Ishikawa (cell line): ENCODE measurements around the gene ITPR2.

Source experiments
- CEBPB ChIP-seq: IDR thresholded peaks from 2 replicates; pipeline ENCODE4 v1.6.1; 2012
- EGR1 ChIP-seq: IDR thresholded peaks from 2 replicates; pipeline ENCODE4 v1.6.1; 2012
- FOXM1 ChIP-seq: IDR thresholded peaks from 2 replicates; pipeline ENCODE4 v1.6.1; 2012; ENCODE audit warnings: low read depth, borderline replicate concordance
- RAD21 ChIP-seq: IDR thresholded peaks from 2 replicates; pipeline ENCODE4 v1.6.1; 2012; ENCODE audit warnings: low read depth
- TCF12 ChIP-seq: IDR thresholded peaks from 2 replicates; pipeline ENCODE4 v1.6.1; 2012; ENCODE audit warnings: low read depth
- YY1 ChIP-seq: IDR thresholded peaks from 2 replicates; pipeline ENCODE4 v1.6.1; 2012; ENCODE audit warnings: low read depth
- TF ChIP-seq, protein P1 (sequence below): IDR thresholded peaks from 2 replicates; pipeline ENCODE4 v1.6.1; 2012
- TF ChIP-seq, protein P2 (sequence below): IDR thresholded peaks from 2 replicates; pipeline ENCODE4 v1.6.1; 2012; ENCODE audit warnings: low read depth, mild to moderate bottlenecking

DNA sequence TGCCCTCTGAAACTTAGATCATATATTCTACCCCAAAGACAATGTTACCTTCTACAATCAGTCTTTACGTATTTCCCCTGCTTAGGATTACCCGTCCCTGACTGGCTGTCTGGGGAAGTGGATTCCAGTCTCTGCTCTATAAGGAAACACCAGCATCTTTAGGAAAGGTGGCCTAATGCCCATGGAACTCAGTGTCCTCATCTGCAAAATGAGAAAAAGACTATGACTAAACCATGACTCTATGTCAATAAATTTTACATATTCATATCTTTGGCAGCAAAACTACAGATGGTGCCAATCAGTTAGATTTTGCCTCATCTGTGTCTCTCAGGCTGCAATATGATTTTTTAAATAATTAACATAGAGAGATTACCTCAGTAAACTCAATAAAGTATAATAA lies 133.8 kb downstream of the ITPR2 start:
- TF ChIP-seq RAD21: no peak
- no peak for TF ChIP-seq EGR1
- TF ChIP-seq YY1: no peak
- TF ChIP-seq, protein P1, sequence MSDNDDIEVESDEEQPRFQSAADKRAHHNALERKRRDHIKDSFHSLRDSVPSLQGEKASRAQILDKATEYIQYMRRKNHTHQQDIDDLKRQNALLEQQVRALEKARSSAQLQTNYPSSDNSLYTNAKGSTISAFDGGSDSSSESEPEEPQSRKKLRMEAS: no peak
- TF ChIP-seq, protein P2, sequence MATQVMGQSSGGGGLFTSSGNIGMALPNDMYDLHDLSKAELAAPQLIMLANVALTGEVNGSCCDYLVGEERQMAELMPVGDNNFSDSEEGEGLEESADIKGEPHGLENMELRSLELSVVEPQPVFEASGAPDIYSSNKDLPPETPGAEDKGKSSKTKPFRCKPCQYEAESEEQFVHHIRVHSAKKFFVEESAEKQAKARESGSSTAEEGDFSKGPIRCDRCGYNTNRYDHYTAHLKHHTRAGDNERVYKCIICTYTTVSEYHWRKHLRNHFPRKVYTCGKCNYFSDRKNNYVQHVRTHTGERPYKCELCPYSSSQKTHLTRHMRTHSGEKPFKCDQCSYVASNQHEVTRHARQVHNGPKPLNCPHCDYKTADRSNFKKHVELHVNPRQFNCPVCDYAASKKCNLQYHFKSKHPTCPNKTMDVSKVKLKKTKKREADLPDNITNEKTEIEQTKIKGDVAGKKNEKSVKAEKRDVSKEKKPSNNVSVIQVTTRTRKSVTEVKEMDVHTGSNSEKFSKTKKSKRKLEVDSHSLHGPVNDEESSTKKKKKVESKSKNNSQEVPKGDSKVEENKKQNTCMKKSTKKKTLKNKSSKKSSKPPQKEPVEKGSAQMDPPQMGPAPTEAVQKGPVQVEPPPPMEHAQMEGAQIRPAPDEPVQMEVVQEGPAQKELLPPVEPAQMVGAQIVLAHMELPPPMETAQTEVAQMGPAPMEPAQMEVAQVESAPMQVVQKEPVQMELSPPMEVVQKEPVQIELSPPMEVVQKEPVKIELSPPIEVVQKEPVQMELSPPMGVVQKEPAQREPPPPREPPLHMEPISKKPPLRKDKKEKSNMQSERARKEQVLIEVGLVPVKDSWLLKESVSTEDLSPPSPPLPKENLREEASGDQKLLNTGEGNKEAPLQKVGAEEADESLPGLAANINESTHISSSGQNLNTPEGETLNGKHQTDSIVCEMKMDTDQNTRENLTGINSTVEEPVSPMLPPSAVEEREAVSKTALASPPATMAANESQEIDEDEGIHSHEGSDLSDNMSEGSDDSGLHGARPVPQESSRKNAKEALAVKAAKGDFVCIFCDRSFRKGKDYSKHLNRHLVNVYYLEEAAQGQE: no peak
- no peak for TF ChIP-seq TCF12
- no peak for TF ChIP-seq FOXM1
- TF ChIP-seq CEBPB: no peak
